ENCODE measurements around the gene CRACR2B. TPM values are rescaled to one million over a fixed set of nuclear protein-coding genes. Genes with fewer than 3 reads are reported as not detected.

CRACR2B gene
- total RNA-seq, 4 donors from 2014 or later: 3.3 to 4.5 (median 4.0) TPM

DNA sequence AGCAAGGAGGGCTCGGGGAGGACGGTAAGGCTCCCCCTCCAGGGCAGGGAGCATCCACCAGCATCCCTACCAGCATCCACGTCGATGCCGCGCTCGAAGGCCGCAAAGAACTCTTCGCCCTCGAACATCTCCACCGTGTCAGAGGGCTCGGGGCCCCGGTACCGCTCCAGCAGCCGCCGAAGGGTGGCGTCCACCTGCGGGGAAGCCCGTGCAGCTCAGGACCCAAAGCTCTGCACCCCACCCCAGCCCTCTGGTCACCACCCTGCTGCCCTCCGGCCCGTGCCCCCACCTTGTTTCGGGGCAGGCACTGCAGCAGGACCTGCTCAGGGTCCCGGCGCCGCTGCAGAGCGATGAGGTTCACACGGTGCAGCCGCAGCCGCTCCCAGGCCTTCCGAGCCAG, 27.2 kb upstream of the CRACR2B start:
- Histone ChIP-seq H3K9me3 (no peaks in the 10 kb centered on the region), H3K36me3 (peaks cover 0 to 41% of the 10 kb centered on the region in 2 donors), H3K27ac (no peak overlapping the region), H3K4me1 (peaks cover 23 to 44% of the 10 kb centered on the region in 2 donors), H3K4me3 (no peak overlapping the region), H3K27me3 (peaks cover 0 to 6% (median 3%) of the 10 kb centered on the region in 3 donors)
- no peak for ATAC-seq
- TF ChIP-seq, protein P1, sequence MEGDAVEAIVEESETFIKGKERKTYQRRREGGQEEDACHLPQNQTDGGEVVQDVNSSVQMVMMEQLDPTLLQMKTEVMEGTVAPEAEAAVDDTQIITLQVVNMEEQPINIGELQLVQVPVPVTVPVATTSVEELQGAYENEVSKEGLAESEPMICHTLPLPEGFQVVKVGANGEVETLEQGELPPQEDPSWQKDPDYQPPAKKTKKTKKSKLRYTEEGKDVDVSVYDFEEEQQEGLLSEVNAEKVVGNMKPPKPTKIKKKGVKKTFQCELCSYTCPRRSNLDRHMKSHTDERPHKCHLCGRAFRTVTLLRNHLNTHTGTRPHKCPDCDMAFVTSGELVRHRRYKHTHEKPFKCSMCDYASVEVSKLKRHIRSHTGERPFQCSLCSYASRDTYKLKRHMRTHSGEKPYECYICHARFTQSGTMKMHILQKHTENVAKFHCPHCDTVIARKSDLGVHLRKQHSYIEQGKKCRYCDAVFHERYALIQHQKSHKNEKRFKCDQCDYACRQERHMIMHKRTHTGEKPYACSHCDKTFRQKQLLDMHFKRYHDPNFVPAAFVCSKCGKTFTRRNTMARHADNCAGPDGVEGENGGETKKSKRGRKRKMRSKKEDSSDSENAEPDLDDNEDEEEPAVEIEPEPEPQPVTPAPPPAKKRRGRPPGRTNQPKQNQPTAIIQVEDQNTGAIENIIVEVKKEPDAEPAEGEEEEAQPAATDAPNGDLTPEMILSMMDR (IDR thresholded peaks at IDR 0.05 in 4 of 5, conservative IDR thresholded peaks at IDR 0.05 in 1 of 5): no peak
- TF ChIP-seq POLR2A (IDR thresholded peaks at IDR 0.05): no peak
- in situ Hi-C loops (cut with MboI; ENCODE audit: low sequenced_read_pairs in 4 of 4) (no loop called here), intact Hi-C loops (cut with DNase I; ENCODE audit: low total_unique reads) (no loop called here)
- no peak for DNase-seq

DNA sequence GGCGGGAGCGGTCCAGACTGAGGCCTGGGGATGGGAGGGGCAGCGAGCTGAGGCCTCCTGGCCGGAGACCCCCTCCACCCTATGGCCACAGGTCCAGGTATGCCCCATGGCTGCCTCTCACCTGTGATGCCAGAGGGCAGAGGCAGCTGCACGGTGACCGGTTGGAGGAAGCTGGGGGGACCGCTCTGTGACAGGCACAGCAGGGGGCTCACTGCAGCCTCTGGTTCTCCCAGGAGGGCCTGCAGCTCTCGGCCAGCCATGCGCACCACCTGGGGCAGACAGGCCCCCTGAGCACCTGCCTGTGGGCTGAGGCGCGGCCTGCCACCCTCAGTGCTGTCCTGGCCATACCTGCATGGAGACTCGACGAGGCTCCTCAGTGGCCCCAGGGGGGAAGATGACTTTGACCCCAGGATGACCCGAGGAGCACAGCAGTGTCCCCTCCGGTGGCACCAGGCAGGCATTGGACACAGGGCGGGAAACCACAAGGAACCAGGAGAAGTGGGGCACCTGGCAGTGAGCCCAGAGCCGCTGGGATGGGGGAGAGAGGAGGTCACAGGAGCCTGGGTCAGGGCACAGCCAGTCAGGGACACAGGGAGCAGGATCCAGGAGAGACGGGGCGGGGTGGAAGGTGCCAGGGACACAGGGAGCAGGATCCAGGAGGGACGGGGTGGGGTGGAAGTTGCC, 26.5 kb upstream of the CRACR2B start:
- ATAC-seq (no peak), DNase-seq (no peak)
- no peaks in the 10 kb centered on the region for H3K27me3 ChIP-seq
- H3K9me3 ChIP-seq: no peaks in the 10 kb centered on the region
- H3K36me3 ChIP-seq: peaks cover 0 to 41% of the 10 kb centered on the region in 2 donors
- H3K27ac ChIP-seq: no peak overlapping the region
- no peak overlapping the region for H3K4me3 ChIP-seq
- intact Hi-C loops (cut with DNase I; ENCODE audit: low total_unique reads): no loop called here
- peaks cover 22 to 39% of the 10 kb centered on the region in 2 donors for H3K4me1 ChIP-seq
- no peak for TF ChIP-seq POLR2A (IDR thresholded peaks at IDR 0.05)
- TF ChIP-seq, protein P1 (IDR thresholded peaks at IDR 0.05 in 4 of 5, conservative IDR thresholded peaks at IDR 0.05 in 1 of 5): no peak
- in situ Hi-C loops (cut with MboI; ENCODE audit: low sequenced_read_pairs in 4 of 4): no loop called here

DNA sequence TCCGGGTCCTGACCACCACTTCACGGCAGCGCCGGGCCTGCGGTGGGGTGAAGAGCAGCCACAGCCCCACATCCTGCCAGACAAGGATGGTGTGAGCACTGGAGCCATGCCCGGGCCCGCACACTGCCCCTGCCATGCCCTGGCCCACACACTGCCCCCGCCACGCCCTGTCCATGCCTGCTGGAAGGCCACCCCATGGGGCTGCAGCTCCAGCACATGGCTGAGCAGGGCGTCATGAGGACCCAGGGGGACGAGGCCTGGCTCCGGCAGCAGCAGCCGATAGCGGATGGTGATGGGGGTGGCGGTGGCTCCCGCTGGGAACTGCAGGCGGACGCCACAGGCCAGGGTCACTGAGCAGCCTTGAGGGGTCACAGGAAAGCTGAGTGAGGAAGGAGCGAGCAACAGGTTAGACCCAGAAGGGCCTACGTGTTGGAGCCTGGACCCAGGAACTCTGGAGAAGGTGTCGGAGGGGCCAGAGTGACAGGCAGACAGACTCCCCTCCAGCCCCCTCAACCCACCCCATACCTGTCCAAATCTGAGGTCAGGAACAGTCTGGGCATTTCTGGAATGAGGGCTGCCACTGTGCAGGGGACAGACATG, 25.6 kb upstream of the CRACR2B start:
- Histone ChIP-seq H3K27me3 (no peaks in the 10 kb centered on the region), H3K27ac (no peak overlapping the region), H3K36me3 (peaks cover 0 to 41% of the 10 kb centered on the region in 2 donors), H3K9me3 (no peaks in the 10 kb centered on the region), H3K4me3 (no peak overlapping the region), H3K4me1 (peaks cover 20 to 30% of the 10 kb centered on the region in 2 donors)
- DNase-seq (no peak), ATAC-seq (no peak)
- in situ Hi-C loops (cut with MboI; ENCODE audit: low sequenced_read_pairs in 4 of 4): no loop called here
- TF ChIP-seq, protein P1 (IDR thresholded peaks at IDR 0.05 in 4 of 5, conservative IDR thresholded peaks at IDR 0.05 in 1 of 5): no peak
- TF ChIP-seq POLR2A (IDR thresholded peaks at IDR 0.05): no peak
- intact Hi-C loops (cut with DNase I; ENCODE audit: low total_unique reads): no loop called here

DNA sequence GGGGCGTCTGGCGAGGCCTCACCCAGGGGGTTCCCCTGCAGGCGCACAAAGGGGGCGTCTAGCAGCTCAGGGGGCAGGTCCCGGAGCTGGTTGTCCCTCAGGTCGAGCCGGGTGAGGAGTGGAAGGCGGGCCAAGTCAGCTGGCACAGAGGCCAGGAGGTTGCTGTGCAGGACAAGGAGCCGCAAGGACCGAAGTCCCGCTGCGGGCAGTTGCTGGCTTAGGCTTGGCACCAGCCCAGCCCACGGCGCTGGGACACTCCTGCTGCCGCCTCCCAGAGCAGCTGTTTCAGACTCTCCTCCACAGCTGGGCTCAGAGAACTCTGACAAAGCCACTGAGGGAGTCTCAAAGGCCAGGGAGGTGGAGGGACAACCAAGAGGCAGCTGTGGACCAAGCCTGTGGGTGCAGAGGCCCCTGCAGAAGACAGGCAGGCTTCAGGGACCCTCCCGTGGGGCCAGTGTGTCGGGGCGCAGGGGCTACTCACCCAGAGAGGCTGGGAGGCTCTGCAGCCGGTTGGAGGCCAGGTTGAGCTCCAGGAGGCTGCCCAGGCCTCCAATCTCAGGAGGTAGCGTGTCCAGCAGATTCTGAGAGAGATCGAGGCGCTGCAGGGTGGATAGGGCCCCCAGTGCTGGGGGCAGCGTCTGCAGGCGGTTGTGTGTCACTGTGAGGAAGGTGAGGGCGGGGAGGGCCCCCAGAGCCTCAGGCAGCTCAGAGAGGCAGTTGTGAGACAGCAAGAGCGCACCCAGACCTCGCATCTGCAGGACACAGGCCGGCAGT, 24.8 kb upstream of the CRACR2B start:
- in situ Hi-C loops (cut with MboI; ENCODE audit: low sequenced_read_pairs in 4 of 4): no loop called here
- peaks cover 19 to 23% of the 10 kb centered on the region in 2 donors for H3K4me1 ChIP-seq
- intact Hi-C loops (cut with DNase I; ENCODE audit: low total_unique reads): no loop called here

More for the DNA sequence above, 24.8 kb upstream of the CRACR2B start:
- DNase-seq (no peak), ATAC-seq (no peak)
- no peaks in the 10 kb centered on the region for H3K9me3 ChIP-seq
- no peaks in the 10 kb centered on the region for H3K27me3 ChIP-seq
- no peak overlapping the region for H3K27ac ChIP-seq
- TF ChIP-seq, protein P1 (IDR thresholded peaks at IDR 0.05 in 4 of 5, conservative IDR thresholded peaks at IDR 0.05 in 1 of 5): no peak
- no peak for TF ChIP-seq POLR2A (IDR thresholded peaks at IDR 0.05)
- peaks cover 0 to 41% of the 10 kb centered on the region in 2 donors for H3K36me3 ChIP-seq
- no peak overlapping the region for H3K4me3 ChIP-seq
